OCI-LY7 (cell line): ENCODE measurements around the gene TMEM212. TPM values are rescaled to one million over a fixed set of nuclear protein-coding genes. Genes with fewer than 3 reads are reported as not detected.

Experiments
- BruUV-seq: library from RNA; stranded (reverse); fragments of 400-500 nt; replicated peaks from 2 replicates; lab custom pipeline; 2021; lab: Mats Ljungman, UMichigan
- CTCF ChIA-PET: fragments of 300-600 bp; sonication (Branson Sonifier 250); formaldehyde crosslinking; loops from one replicate; lab custom pipeline; 2022; ENCODE audit warnings: antibody characterized with exemption; ENCODE audit not compliant: unreplicated experiment; lab: Charles Lee
- POLR2A ChIA-PET: fragments of 300-600 bp; sonication (Branson Sonifier 250); formaldehyde crosslinking; loops from one replicate; lab custom pipeline; 2022; ENCODE audit warnings: antibody characterized with exemption; lab: Charles Lee
- DNase-seq: peaks from one replicate; pipeline ENCODE4 v3.0.0-alpha.2; 2015; ENCODE audit warnings: low spot score
- H2AFZ ChIP-seq: fragments of 200-600 bp; sonication (generic), shearing (Covaris generic); 2 replicates; pipeline ENCODE4 v1.6.1; 2014; ENCODE audit warnings: mild to moderate bottlenecking, antibody characterized with exemption, low read length, moderate library complexity
- H3K27ac ChIP-seq: fragments of 200-600 bp; sonication (generic); 2 replicates; pipeline ENCODE4 v1.5.1; 2014; ENCODE audit warnings: mixed run types, low read depth, mild to moderate bottlenecking, moderate library complexity, low read length, inconsistent platforms; ENCODE audit not compliant: poor library complexity, severe bottlenecking
- H3K36me3 ChIP-seq: fragments of 200-600 bp; sonication (generic); 2 replicates; pipeline ENCODE4 v1.6.1; 2014; ENCODE audit warnings: mild to moderate bottlenecking, antibody characterized with exemption, low read length, moderate library complexity, mixed read lengths; ENCODE audit not compliant: insufficient read depth
- H3K4me1 ChIP-seq: fragments of 200-600 bp; sonication (generic); 2 replicates; pipeline ENCODE4 v1.5.1; 2014; ENCODE audit warnings: mild to moderate bottlenecking, low read length; ENCODE audit not compliant: insufficient read depth, poor library complexity, severe bottlenecking
- H3K4me2 ChIP-seq: fragments of 200-600 bp; sonication (generic); 2 replicates; pipeline ENCODE4 v1.6.1; 2014; ENCODE audit warnings: mild to moderate bottlenecking, low read length
- H3K4me3 ChIP-seq: fragments of 200-600 bp; sonication (generic); 2 replicates; pipeline ENCODE4 v1.5.1; 2014; ENCODE audit warnings: mild to moderate bottlenecking, low read depth, low read length; ENCODE audit not compliant: poor library complexity, severe bottlenecking
- H3K79me2 ChIP-seq: fragments of 200-600 bp; sonication (generic); 2 replicates; pipeline ENCODE4 v1.6.1; 2016; ENCODE audit warnings: low read depth, mild to moderate bottlenecking, low read length, moderate library complexity, mixed read lengths; ENCODE audit not compliant: insufficient read depth
- H3K9me2 ChIP-seq: fragments of 200-600 bp; sonication (generic); 2 replicates; pipeline ENCODE4 v1.6.1; 2016; ENCODE audit warnings: mild to moderate bottlenecking, low read length, mixed read lengths; ENCODE audit not compliant: insufficient read depth
- H3K9me3 ChIP-seq: fragments of 200-600 bp; sonication (generic); 2 replicates; pipeline ENCODE4 v1.6.1; 2014; ENCODE audit warnings: mild to moderate bottlenecking, mixed run types, low read length, mixed read lengths
- H4K20me1 ChIP-seq: fragments of 200-600 bp; sonication (generic); 2 replicates; pipeline ENCODE4 v1.6.1; 2014; ENCODE audit warnings: mild to moderate bottlenecking, antibody characterized with exemption, low read length, moderate library complexity, mixed read lengths; ENCODE audit not compliant: insufficient read depth
- EZH2phosphoT487 ChIP-seq: fragments of 200-600 bp; sonication (generic); IDR thresholded peaks from 2 replicates; pipeline ENCODE4 v1.6.1; 2018; ENCODE audit warnings: low read depth, borderline replicate concordance, mild to moderate bottlenecking, mixed run types, antibody characterized with exemption, low read length, moderate library complexity, mixed read lengths
- intact Hi-C: fragments of 100-400 bp; cut with micrococcal nuclease; formaldehyde crosslinking; loops from one replicate; pipeline ENCODE4 v1.10.0; 2022; ENCODE audit not compliant: unreplicated experiment
- total RNA-seq, 2 experiments: library from RNA; depleted of rRNA in 1 of 2; stranded (reverse); fragments of >200 nt in 1 of 2; shearing (Covaris generic) in 1 of 2; gene quantifications; 2 replicates each; pipeline ENCODE4 v1.2.3, GENCODE V29; 2014 to 2022
- TF ChIP-seq, protein P1 (sequence below): fragments of 200-600 bp; sonication (generic); conservative IDR thresholded peaks from 2 replicates; pipeline ENCODE4 v1.5.1; 2014; ENCODE audit warnings: mild to moderate bottlenecking, antibody characterized with exemption, low read length, moderate library complexity, mixed read lengths

Gene TMEM212
- total RNA-seq, 2 experiments from 2014 or later = not detected

DNA sequence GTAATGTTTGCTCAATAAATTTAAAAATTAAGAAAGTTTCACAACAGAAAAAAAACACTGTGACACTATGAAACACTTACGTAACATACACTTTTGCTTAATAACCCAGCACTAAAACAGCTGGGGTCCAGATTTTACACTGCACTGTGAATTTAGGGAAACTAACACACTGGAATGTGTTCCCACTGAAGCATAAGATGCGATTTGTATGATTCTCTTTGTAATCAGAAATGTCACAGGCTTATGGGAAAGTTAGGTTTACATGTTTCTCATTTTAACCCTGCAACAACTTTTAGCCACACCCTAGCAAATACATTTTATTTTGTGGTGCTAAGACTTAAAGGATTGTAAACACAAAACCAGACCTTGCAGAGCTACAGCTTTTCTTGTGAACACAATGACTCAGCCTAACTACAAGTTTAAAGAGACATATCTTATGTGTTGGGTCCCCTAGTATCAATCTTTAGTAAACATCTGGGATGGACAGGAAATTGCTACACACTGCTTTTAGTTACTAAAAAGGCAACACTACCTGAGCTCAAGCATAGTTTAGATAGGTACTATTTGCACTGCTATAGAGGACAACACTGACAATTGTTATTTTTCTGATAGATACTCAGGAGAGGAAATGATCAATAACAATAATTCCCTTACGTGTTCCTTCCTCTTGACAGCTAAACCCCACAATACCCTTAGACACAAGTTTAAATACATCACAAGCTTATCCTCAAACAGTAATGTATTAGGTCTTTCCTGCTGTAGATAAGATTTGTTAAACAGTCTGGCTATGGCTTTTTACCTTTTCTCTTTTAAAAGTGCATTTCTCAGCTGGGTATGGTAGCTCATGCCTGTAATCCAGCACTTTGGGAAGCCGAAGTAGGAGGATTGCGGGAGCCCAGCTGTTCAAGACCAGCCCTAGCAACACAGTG lies 36.7 kb upstream of the TMEM212 start:
- intact Hi-C loops = no loop called here
- H3K9me2 ChIP-seq = no peaks in the 10 kb centered on the region
- no peak overlapping the region for H3K4me2 ChIP-seq
- no peak overlapping the region for H3K27ac ChIP-seq
- H3K9me3 ChIP-seq = no peaks in the 10 kb centered on the region
- no peak overlapping the region for H2AFZ ChIP-seq
- no peaks in the 10 kb centered on the region for H3K36me3 ChIP-seq
- no peaks in the 10 kb centered on the region for H4K20me1 ChIP-seq
- no peak for TF ChIP-seq EZH2phosphoT487
- TF ChIP-seq, protein P1, sequence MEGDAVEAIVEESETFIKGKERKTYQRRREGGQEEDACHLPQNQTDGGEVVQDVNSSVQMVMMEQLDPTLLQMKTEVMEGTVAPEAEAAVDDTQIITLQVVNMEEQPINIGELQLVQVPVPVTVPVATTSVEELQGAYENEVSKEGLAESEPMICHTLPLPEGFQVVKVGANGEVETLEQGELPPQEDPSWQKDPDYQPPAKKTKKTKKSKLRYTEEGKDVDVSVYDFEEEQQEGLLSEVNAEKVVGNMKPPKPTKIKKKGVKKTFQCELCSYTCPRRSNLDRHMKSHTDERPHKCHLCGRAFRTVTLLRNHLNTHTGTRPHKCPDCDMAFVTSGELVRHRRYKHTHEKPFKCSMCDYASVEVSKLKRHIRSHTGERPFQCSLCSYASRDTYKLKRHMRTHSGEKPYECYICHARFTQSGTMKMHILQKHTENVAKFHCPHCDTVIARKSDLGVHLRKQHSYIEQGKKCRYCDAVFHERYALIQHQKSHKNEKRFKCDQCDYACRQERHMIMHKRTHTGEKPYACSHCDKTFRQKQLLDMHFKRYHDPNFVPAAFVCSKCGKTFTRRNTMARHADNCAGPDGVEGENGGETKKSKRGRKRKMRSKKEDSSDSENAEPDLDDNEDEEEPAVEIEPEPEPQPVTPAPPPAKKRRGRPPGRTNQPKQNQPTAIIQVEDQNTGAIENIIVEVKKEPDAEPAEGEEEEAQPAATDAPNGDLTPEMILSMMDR = no peak
- H3K79me2 ChIP-seq = no peaks in the 10 kb centered on the region
- no peak overlapping the region for H3K4me3 ChIP-seq
- H3K4me1 ChIP-seq = no peaks in the 10 kb centered on the region
- ChIA-PET CTCF (no interaction called here), POLR2A (interaction anchor here (0.8 kb wide), 1 partner anchor 18 kb away, joined by 3 read pairs; no protein-coding TSS in a partner anchor)
- DNase-seq = no peak
- no TSS peak for BruUV-seq

DNA sequence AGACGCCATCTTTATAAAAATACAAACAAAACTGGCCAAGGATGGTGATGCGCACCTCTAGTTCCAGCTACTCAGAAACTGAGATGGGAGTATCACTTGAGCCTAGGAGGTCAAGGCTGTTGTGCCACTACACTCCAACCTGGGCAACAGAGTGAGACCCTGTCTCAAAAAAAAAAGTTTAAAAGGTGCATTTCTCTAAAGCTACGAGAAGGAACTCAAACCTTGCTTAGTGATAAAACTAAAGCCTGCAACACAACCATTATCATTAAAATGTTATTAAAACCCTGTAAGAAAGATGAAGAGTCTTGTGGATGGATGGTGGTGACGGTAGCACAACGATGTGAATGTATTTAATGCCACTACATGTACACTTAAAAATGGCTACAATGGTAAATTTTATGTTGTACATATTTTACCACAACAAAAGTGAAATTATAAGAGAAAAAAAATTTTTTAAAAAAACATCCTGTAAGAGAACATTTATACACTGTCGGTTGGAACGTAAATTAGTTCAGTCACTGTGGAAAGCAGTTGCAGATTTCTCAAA lies 35.9 kb upstream of the TMEM212 start:
- CTCF ChIA-PET = no interaction called here
- no TSS peak for BruUV-seq
- Histone ChIP-seq H3K4me2 (no peak overlapping the region), H4K20me1 (no peaks in the 10 kb centered on the region), H3K4me3 (no peak overlapping the region), H3K9me3 (no peaks in the 10 kb centered on the region), H3K9me2 (no peaks in the 10 kb centered on the region), H3K79me2 (no peaks in the 10 kb centered on the region), H3K36me3 (no peaks in the 10 kb centered on the region), H3K4me1 (no peaks in the 10 kb centered on the region), H2AFZ (no peak overlapping the region), H3K27ac (no peak overlapping the region)
- intact Hi-C loops = no loop called here
- DNase-seq = no peak
- POLR2A ChIA-PET = interaction anchor here (0.8 kb wide), 1 partner anchor 19 kb away, joined by 3 read pairs; no protein-coding TSS in a partner anchor
- TF ChIP-seq, protein P1 = no peak
- no peak for TF ChIP-seq EZH2phosphoT487

DNA sequence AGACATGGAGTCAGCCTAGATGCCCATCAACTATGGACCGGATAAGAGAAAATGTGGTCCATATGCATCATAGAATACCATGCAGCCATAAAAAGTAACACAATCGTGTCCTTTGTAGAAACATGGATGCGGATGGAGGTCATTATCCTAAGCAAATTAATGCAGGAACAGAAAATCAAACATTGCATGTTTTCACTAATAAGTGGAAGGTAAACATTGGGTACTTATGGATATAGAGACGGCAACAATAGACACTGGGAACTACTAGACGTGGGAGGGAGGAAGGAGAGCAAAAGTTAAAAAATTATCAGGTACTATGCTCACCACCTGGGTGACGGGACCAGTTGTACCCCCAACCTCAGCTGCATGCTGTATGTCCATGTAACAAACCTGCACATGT lies 35.3 kb upstream of the TMEM212 start:
- POLR2A ChIA-PET = no interaction called here
- Histone ChIP-seq H3K4me1 (no peaks in the 10 kb centered on the region), H3K79me2 (no peaks in the 10 kb centered on the region), H3K9me2 (no peaks in the 10 kb centered on the region), H3K27ac (no peak overlapping the region), H2AFZ (no peak overlapping the region), H4K20me1 (no peaks in the 10 kb centered on the region), H3K9me3 (no peaks in the 10 kb centered on the region), H3K4me3 (no peak overlapping the region), H3K36me3 (no peaks in the 10 kb centered on the region), H3K4me2 (no peak overlapping the region)
- intact Hi-C loops = no loop called here
- no peak for DNase-seq
- CTCF ChIA-PET = no interaction called here
- no TSS peak for BruUV-seq
- TF ChIP-seq, protein P1 = no peak
- TF ChIP-seq EZH2phosphoT487 = no peak
